ENCODE data around the gene TMPRSS11E. TPM values are rescaled to one million over a fixed set of nuclear protein-coding genes. Genes with fewer than 3 reads are reported as not detected.

The TMPRSS11E gene
- total and polyA plus RNA-seq, 10 of the 15 experiments (the other 5 are each of a cell fraction or from before 2014, with no cell fraction given) = not detected

- no peak for TF ChIP-seq PAX5 (IDR thresholded peaks at IDR 0.05; ENCODE audit: borderline replicate concordance, low read depth, low read length)
- no peak for TF ChIP-seq RAD51 (IDR thresholded peaks at IDR 0.05)
Measured at GRCh38 chr4:68490826-68491457, 43.7 kb downstream of the TMPRSS11E start (continued).

DNA sequence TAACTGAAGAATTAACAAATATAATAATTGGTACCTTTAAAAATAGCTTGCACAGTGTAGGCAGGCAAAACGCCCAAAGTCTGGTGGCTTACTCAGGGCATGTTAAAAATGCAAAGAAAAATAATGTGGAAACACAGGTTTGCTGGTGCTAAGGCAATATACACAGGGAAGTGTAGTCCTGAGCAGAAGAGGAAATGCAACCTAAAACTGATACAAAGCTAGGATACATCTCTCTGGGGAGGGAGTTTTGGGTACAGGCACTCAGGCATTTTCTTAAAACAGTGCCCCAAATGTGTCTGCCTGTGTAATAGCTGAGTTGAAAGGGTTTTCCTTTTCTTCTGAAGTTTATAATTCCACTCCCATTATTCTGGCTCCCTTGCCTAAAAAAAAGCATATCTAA, 47.4 kb downstream of the TMPRSS11E start:
- SMC1A ChIA-PET (ENCODE audit: uncharacterized antibody, unreplicated experiment) = interaction anchor here (0.7 to 1.2 kb wide), 6 partner anchors 9 to 686 kb away, joined by 3 to 4 read pairs (median 3); no protein-coding TSS in a partner anchor
- TF ChIP-seq, protein P1, sequence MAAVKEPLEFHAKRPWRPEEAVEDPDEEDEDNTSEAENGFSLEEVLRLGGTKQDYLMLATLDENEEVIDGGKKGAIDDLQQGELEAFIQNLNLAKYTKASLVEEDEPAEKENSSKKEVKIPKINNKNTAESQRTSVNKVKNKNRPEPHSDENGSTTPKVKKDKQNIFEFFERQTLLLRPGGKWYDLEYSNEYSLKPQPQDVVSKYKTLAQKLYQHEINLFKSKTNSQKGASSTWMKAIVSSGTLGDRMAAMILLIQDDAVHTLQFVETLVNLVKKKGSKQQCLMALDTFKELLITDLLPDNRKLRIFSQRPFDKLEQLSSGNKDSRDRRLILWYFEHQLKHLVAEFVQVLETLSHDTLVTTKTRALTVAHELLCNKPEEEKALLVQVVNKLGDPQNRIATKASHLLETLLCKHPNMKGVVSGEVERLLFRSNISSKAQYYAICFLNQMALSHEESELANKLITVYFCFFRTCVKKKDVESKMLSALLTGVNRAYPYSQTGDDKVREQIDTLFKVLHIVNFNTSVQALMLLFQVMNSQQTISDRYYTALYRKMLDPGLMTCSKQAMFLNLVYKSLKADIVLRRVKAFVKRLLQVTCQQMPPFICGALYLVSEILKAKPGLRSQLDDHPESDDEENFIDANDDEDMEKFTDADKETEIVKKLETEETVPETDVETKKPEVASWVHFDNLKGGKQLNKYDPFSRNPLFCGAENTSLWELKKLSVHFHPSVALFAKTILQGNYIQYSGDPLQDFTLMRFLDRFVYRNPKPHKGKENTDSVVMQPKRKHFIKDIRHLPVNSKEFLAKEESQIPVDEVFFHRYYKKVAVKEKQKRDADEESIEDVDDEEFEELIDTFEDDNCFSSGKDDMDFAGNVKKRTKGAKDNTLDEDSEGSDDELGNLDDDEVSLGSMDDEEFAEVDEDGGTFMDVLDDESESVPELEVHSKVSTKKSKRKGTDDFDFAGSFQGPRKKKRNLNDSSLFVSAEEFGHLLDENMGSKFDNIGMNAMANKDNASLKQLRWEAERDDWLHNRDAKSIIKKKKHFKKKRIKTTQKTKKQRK (IDR thresholded peaks at IDR 0.05; ENCODE audit: low read depth, low read length) = no peak
- TF ChIP-seq NR2F1 (conservative IDR thresholded peaks at IDR 0.05) (no peak), MEF2B (IDR thresholded peaks at IDR 0.05; ENCODE audit: partially characterized antibody, poor library complexity, severe bottlenecking) (no peak), ESRRA (IDR thresholded peaks at IDR 0.05; ENCODE audit: low read length) (no peak), ETV6 (conservative IDR thresholded peaks at IDR 0.05 in 1 of 2, IDR thresholded peaks at IDR 0.05 in 1 of 2; ENCODE audit: borderline replicate concordance in 1 of 2, low read depth in 1 of 2) (no peak), YBX1 (IDR thresholded peaks at IDR 0.05) (no peak), SREBF2 (IDR thresholded peaks at IDR 0.05; ENCODE audit: low read length) (no peak)
- TF ChIP-seq, protein P2, sequence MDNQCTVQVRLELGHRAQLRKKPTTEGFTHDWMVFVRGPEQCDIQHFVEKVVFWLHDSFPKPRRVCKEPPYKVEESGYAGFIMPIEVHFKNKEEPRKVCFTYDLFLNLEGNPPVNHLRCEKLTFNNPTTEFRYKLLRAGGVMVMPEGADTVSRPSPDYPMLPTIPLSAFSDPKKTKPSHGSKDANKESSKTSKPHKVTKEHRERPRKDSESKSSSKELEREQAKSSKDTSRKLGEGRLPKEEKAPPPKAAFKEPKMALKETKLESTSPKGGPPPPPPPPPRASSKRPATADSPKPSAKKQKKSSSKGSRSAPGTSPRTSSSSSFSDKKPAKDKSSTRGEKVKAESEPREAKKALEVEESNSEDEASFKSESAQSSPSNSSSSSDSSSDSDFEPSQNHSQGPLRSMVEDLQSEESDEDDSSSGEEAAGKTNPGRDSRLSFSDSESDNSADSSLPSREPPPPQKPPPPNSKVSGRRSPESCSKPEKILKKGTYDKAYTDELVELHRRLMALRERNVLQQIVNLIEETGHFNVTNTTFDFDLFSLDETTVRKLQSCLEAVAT (IDR thresholded peaks at IDR 0.05) = no peak
- TF ChIP-seq, protein P3, sequence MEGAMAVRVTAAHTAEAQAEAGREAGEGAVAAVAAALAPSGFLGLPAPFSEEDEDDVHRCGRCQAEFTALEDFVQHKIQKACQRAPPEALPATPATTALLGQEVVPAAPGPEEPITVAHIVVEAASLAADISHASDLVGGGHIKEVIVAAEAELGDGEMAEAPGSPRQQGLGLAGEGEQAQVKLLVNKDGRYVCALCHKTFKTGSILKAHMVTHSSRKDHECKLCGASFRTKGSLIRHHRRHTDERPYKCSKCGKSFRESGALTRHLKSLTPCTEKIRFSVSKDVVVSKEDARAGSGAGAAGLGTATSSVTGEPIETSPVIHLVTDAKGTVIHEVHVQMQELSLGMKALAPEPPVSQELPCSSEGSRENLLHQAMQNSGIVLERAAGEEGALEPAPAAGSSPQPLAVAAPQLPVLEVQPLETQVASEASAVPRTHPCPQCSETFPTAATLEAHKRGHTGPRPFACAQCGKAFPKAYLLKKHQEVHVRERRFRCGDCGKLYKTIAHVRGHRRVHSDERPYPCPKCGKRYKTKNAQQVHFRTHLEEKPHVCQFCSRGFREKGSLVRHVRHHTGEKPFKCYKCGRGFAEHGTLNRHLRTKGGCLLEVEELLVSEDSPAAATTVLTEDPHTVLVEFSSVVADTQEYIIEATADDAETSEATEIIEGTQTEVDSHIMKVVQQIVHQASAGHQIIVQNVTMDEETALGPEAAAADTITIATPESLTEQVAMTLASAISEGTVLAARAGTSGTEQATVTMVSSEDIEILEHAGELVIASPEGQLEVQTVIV (IDR thresholded peaks at IDR 0.05; ENCODE audit: borderline replicate concordance, partially characterized antibody) = no peak

More for the DNA sequence above, 47.4 kb downstream of the TMPRSS11E start:
- no peak for ATAC-seq
- DNase-seq (ENCODE audit: low read depth, low spot score) = no peak
- H3K4me1 ChIP-seq (ENCODE audit: control insufficient read depth, insufficient read depth, low read length) = 0 out of 2 replicates have a peak, but pooled peaks cover 3% of the 10 kb centered on the region
- no peak overlapping the region for H3K9ac ChIP-seq (ENCODE audit: control insufficient read depth, insufficient read depth, low read length)
- no peak overlapping the region for H3K4me2 ChIP-seq (ENCODE audit: control insufficient read depth, insufficient read depth)
- RAD21 ChIA-PET (ENCODE audit: unreplicated experiment) = interaction anchor here (0.6 kb wide), 1 partner anchor 147 kb away, joined by 3 read pairs; no protein-coding TSS in a partner anchor
- no TSS peak for BruUV-seq (replicated peaks)
- in situ Hi-C loops (cut with MboI) = loop anchor here (25.0 kb wide), 2 partner anchors 668 to 1118 kb away; no protein-coding TSS in a partner anchor
- H3K4me3 ChIP-seq = no peak overlapping the region
- CTCF ChIA-PET = interaction anchor here (0.7 to 1.4 kb wide), 5 partner anchors 12 to 702 kb away, joined by 3 to 5 read pairs (median 3); no protein-coding TSS in a partner anchor
- H4K20me1 ChIP-seq (ENCODE audit: control insufficient read depth, insufficient read depth) = no peaks in the 10 kb centered on the region
- WGBS (ENCODE audit: insufficient coverage, insufficient replicate concordance, low lambda C conversion rate, missing lambda C conversion rate) = 0% methylated on average over 1 of the region's 1 CpG
- H3K27ac ChIP-seq (ENCODE audit: control insufficient read depth, insufficient read depth) = no peak overlapping the region
- H2AFZ ChIP-seq (ENCODE audit: control insufficient read depth, low read depth, low read length) = no peak overlapping the region
- H3K9me3 ChIP-seq (replicated peaks; ENCODE audit: control insufficient read depth, insufficient read depth, low read length) = no peaks in the 10 kb centered on the region
- FAIRE-seq = no peak
- intact Hi-C loops (cut with micrococcal nuclease; ENCODE audit: unreplicated experiment) = loop anchor here (10.0 kb wide), 3 partner anchors 310 to 560 kb away; no protein-coding TSS in a partner anchor
- POLR2A ChIA-PET = no interaction called here
- H3K27me3 ChIP-seq (replicated peaks in 1 of 2; ENCODE audit: control insufficient read depth in 2 of 2, insufficient read depth in 2 of 2, low read length in 1 of 2) = no peaks in the 10 kb centered on the region
- no peaks in the 10 kb centered on the region for H3K79me2 ChIP-seq (ENCODE audit: control insufficient read depth, insufficient read depth, low read length)
- H3K36me3 ChIP-seq (ENCODE audit: control insufficient read depth in 2 of 2, insufficient read depth in 2 of 2, low read length in 1 of 2) = no peaks in the 10 kb centered on the region
